Measurements from ENCODE around the gene CHN1.

- TF ChIP-seq ZNF384 (IDR thresholded peaks at IDR 0.05): no peak
- TF ChIP-seq TARDBP (IDR thresholded peaks at IDR 0.05): no peak
- TF ChIP-seq FOXA1 (IDR thresholded peaks at IDR 0.05): no peak
- TF ChIP-seq SP1 (IDR thresholded peaks at IDR 0.05): no peak
- no peak for TF ChIP-seq NFRKB (IDR thresholded peaks at IDR 0.05)
- TF ChIP-seq BHLHE40 (IDR thresholded peaks at IDR 0.05; ENCODE audit: borderline replicate concordance): no peak
- no peak for TF ChIP-seq SUZ12 (IDR thresholded peaks at IDR 0.05)
- TF ChIP-seq ELF4 (IDR thresholded peaks at IDR 0.05): no peak
- TF ChIP-seq FOXM1 (IDR thresholded peaks at IDR 0.05; ENCODE audit: borderline replicate concordance): no peak
- TF ChIP-seq CTBP1 (IDR thresholded peaks at IDR 0.05; ENCODE audit: borderline replicate concordance): no peak
- TF ChIP-seq HDGF (IDR thresholded peaks at IDR 0.05; ENCODE audit: borderline replicate concordance): no peak
- TF ChIP-seq LEF1 (IDR thresholded peaks at IDR 0.05; ENCODE audit: borderline replicate concordance): no peak
Measured at GRCh38 chr2:174762464-174762863, 242.7 kb downstream of the CHN1 start.
